Activated T-cell treated with anti-CD3 and anti-CD28 coated beads, Interleukin-2, amount 50 U/mL, for 72 hours (primary cell): ENCODE results near the gene SLC8A1. TPM values are rescaled to one million over a fixed set of nuclear protein-coding genes. Genes with fewer than 3 reads are reported as not detected.
A peak's percentile ranks its signal among the peaks of the same experiment; 100 is the strongest.

Experiments used
- ATAC-seq, 2 donors: fragments of 150-1000 bp; cut with Tn5 transposase; replicated peaks in 1 of 2; 2 replicates each; pipeline ENCODE4 v1.10.0; 2021; ENCODE audit warnings: moderate library complexity in 2 of 2, mild to moderate bottlenecking in 1 of 2
- DNase-seq, 2 donors: peaks; one replicate each; pipeline ENCODE4 v3.0.0; 2021 to 2022; ENCODE audit warnings: mixed read lengths in 1 of 2
- H3K27ac Mint-ChIP-seq: one replicate; pipeline ENCODE4 v1.8.0; 2022; ENCODE audit warnings: mild to moderate bottlenecking, moderate library complexity, mixed read lengths
- H3K27me3 Mint-ChIP-seq: one replicate; pipeline ENCODE4 v1.8.0; 2022; ENCODE audit warnings: low read depth, mixed read lengths
- H3K36me3 Mint-ChIP-seq, 2 donors: one replicate each; pipeline ENCODE4 v1.8.0; 2022; ENCODE audit warnings: mixed read lengths in 2 of 2, mild to moderate bottlenecking in 1 of 2; ENCODE audit not compliant: insufficient read depth in 2 of 2
- H3K4me1 Mint-ChIP-seq: one replicate; pipeline ENCODE4 v1.8.0; 2022; ENCODE audit warnings: low read depth, mixed read lengths
- H3K4me3 Mint-ChIP-seq, 2 donors: one replicate each; pipeline ENCODE4 v1.8.0; 2022; ENCODE audit warnings: mild to moderate bottlenecking in 2 of 2, mixed read lengths in 2 of 2, moderate library complexity in 2 of 2
- H3K9me3 Mint-ChIP-seq, 2 donors: one replicate each; pipeline ENCODE4 v1.8.0; 2022; ENCODE audit warnings: mixed read lengths in 2 of 2
- total RNA-seq, 2 donors: library from RNA; stranded (reverse); gene quantifications; one replicate each; pipeline ENCODE4 v1.2.3, GENCODE V29; 2022

The SLC8A1 gene
- total RNA-seq, 2 donors from 2014 or later = 0.58 to 1.9 TPM

DNA sequence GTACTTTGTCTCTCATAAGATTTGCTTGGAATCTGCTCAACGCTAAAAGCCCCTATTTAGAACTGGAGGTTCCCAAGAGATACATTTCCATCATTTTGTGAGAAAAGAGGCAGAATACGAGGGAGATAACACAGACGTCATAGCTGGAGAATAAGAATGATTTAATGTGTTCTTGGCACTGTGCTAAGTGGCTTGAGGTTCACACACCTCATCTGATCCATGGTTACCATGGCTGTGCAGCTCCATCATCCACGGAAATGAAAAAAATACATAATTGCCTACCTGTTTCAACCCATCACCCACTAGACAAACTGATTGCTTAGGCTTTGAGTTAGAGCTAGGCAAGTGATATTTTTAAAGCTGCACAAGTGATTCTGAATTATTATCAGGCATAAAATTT, 227.6 kb downstream of the SLC8A1 start:
- H3K4me3 Mint-ChIP-seq = no peak overlapping the region
- no peaks in the 10 kb centered on the region for H3K27me3 Mint-ChIP-seq
- no peak overlapping the region for H3K27ac Mint-ChIP-seq
- H3K9me3 Mint-ChIP-seq = peaks cover 0 to 2% of the 10 kb centered on the region in 2 donors
- ATAC-seq = no peak
- H3K4me1 Mint-ChIP-seq = no peaks in the 10 kb centered on the region
- DNase-seq = no peak
- H3K36me3 Mint-ChIP-seq = peaks cover 1 to 7% of the 10 kb centered on the region in 2 donors

- H3K9me3 Mint-ChIP-seq = peaks cover 2 to 11% of the 10 kb centered on the region in 2 donors
- H3K36me3 Mint-ChIP-seq = peaks cover 5 to 15% of the 10 kb centered on the region in 2 donors
- DNase-seq (no peak), ATAC-seq (no peak)
- no peaks in the 10 kb centered on the region for H3K27me3 Mint-ChIP-seq
- no peak overlapping the region for H3K4me3 Mint-ChIP-seq
- H3K4me1 Mint-ChIP-seq = no peaks in the 10 kb centered on the region
- H3K27ac Mint-ChIP-seq = no peak overlapping the region
These were observed 231.5 kb downstream of the SLC8A1 start for GRCh38 chr2:40220177-40220925.

DNA sequence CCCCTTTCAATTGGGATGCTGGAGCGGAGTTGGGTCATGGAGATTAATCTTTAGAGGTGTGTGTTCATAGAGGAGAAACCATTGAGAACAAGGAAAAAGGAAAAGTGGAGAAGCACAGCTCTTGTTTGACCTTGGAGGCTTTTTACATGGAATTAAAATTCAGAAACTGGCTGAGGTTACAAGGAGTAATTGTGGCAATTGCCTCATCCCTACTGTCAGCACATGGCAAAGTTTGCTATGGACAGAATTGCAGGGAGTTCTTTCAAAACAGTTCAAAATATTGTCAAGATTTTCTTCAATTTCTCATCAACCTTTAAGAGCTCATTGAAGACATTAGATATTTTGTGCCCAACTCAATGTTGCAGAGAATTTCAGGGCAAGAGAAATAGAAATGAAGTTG, 232.7 kb downstream of the SLC8A1 start:
- Mint-ChIP-seq H3K4me3 (no peak overlapping the region), H3K27me3 (no peaks in the 10 kb centered on the region), H3K36me3 (peaks cover 5 to 15% of the 10 kb centered on the region in 2 donors), H3K9me3 (peaks cover 2 to 11% of the 10 kb centered on the region in 2 donors), H3K4me1 (no peaks in the 10 kb centered on the region), H3K27ac (no peak overlapping the region)
- no peak for ATAC-seq
- no peak for DNase-seq

DNA sequence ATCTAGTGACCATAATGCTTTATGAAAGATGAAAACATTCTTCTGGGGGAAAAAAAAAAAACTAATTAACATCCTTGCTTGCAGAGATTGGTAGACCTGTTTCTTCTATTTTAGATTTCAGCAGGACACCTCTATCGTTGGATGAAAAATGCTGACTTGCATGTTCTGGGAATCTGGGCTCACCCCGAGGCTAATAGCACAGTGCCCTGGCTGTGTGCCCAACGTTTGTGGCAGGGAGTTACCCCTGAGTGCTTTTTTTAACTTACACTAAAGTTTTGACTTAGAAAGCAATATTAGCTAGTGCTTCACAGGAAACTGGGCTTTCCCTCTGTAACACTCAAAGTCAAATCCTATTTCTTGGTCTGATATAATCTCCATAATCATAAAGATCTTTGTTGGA, 233.2 kb downstream of the SLC8A1 start:
- DNase-seq (no peak), ATAC-seq (no peak)
- Mint-ChIP-seq H3K4me3 (no peak overlapping the region), H3K27ac (no peak overlapping the region), H3K4me1 (no peaks in the 10 kb centered on the region), H3K9me3 (peaks cover 2 to 11% of the 10 kb centered on the region in 2 donors), H3K27me3 (no peaks in the 10 kb centered on the region), H3K36me3 (peaks cover 5 to 15% of the 10 kb centered on the region in 2 donors)

GRCh38 chr2:40213619-40214018, 238.3 kb downstream of the SLC8A1 start:
- DNase-seq = no peak
- Mint-ChIP-seq H3K9me3 (peaks cover 7 to 18% of the 10 kb centered on the region in 2 donors), H3K27me3 (no peaks in the 10 kb centered on the region), H3K36me3 (peaks cover 4 to 11% of the 10 kb centered on the region in 2 donors), H3K27ac (no peak overlapping the region), H3K4me1 (peaks cover 38% of the 10 kb centered on the region), H3K4me3 (no peak overlapping the region)
- no peak for ATAC-seq

- DNase-seq (no peak), ATAC-seq (no peak)
- H3K9me3 Mint-ChIP-seq = peaks cover 7 to 18% of the 10 kb centered on the region in 2 donors
- peaks cover 42% of the 10 kb centered on the region for H3K4me1 Mint-ChIP-seq
- H3K36me3 Mint-ChIP-seq = peaks cover 4 to 11% of the 10 kb centered on the region in 2 donors
- H3K27ac Mint-ChIP-seq = no peak overlapping the region
- H3K27me3 Mint-ChIP-seq = no peaks in the 10 kb centered on the region
- H3K4me3 Mint-ChIP-seq = no peak overlapping the region
These were observed 238.8 kb downstream of the SLC8A1 start for GRCh38 chr2:40213071-40213470.

DNA sequence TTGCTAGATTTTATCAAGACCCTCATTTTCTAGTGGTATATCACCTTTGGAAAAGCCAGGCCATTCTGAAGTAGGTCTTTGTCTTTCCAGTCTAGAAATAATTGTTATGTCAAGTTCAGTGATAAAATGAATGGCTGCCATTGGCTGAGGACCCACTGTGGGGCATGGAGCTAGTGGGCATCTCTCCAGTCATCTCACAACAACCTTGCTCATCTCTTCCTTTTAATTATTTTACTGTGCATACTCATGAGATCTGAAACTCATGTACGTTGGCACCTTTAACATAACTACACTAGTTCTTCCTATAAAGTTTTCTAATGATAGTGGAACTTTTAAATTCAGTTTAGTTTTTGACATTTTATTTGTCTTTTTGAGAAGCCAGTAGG, 240.9 kb downstream of the SLC8A1 start:
- H3K4me1 Mint-ChIP-seq = peaks cover 46% of the 10 kb centered on the region
- DNase-seq (no peak), ATAC-seq (peak; percentile 60 to 62)
- peak overlapping the region; percentile 16 to 18 for H3K4me3 Mint-ChIP-seq
- H3K9me3 Mint-ChIP-seq = peaks cover 5 to 8% of the 10 kb centered on the region in 2 donors
- H3K36me3 Mint-ChIP-seq = peaks cover 0 to 3% of the 10 kb centered on the region in 2 donors
- H3K27me3 Mint-ChIP-seq = no peaks in the 10 kb centered on the region
- peak overlapping the region; percentile 81 for H3K27ac Mint-ChIP-seq

DNA sequence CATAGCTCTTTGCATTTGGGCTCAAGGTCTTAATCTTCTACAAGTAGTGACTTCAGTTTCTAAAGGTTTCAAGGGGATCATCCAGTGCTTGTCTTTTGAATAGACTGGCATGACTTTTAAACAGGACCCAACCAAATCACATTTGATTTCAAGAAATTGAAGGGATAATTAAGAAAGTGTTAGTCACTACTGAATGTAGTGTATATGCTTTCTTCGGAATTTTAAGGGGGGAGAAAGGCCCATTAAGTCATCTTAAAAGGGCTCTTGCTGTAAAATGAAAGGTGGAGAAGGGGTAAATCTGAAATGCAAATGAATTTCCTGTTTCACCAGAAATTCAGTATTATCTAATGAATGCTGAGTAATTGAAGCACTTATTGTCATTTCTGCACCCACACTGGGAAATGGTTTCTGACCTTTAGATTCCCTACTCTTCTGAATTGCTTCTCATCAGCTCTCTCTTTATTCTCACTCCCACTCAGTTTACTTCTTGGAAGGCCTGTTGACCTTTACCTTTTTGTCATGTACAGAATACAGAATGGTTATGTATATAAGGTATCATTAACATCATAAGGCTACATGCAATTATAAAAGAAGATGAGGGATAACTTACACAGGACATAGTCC, 241.4 kb downstream of the SLC8A1 start:
- Mint-ChIP-seq H3K27me3 (no peaks in the 10 kb centered on the region), H3K36me3 (peaks cover 0 to 3% of the 10 kb centered on the region in 2 donors), H3K27ac (peak overlapping the region; percentile 18), H3K9me3 (peaks cover 5 to 9% of the 10 kb centered on the region in 2 donors), H3K4me3 (peak overlapping the region in 1 of 2 donors; percentile 16), H3K4me1 (peaks cover 46% of the 10 kb centered on the region)
- no peak for DNase-seq
- peak; percentile 60 to 67 for ATAC-seq

- Mint-ChIP-seq H3K27me3 (no peaks in the 10 kb centered on the region), H3K4me3 (no peak overlapping the region), H3K27ac (peak overlapping the region; percentile 18), H3K4me1 (peaks cover 46% of the 10 kb centered on the region), H3K9me3 (peaks cover 5 to 11% of the 10 kb centered on the region in 2 donors), H3K36me3 (peaks cover 2 to 3% of the 10 kb centered on the region in 2 donors)
- DNase-seq (no peak), ATAC-seq (no peak)
These were observed 242.1 kb downstream of the SLC8A1 start for GRCh38 chr2:40209761-40210160.

GRCh38 chr2:40208463-40208862, 243.4 kb downstream of the SLC8A1 start:
- H3K27me3 Mint-ChIP-seq = no peaks in the 10 kb centered on the region

GRCh38 chr2:40204268-40204667, 247.6 kb downstream of the SLC8A1 start:
- Mint-ChIP-seq H3K9me3 (peaks cover 3 to 5% of the 10 kb centered on the region in 2 donors), H3K27ac (no peak overlapping the region), H3K27me3 (no peaks in the 10 kb centered on the region), H3K4me1 (peaks cover 18% of the 10 kb centered on the region), H3K36me3 (peaks cover 0 to 2% of the 10 kb centered on the region in 2 donors), H3K4me3 (no peak overlapping the region)
- ATAC-seq (no peak), DNase-seq (no peak)

More at GRCh38 chr2:40208463-40208862, 243.4 kb downstream of the SLC8A1 start:
- H3K9me3 Mint-ChIP-seq = peaks cover 5 to 11% of the 10 kb centered on the region in 2 donors
- DNase-seq = no peak
- no peak for ATAC-seq
- H3K4me1 Mint-ChIP-seq = peaks cover 46% of the 10 kb centered on the region
- H3K36me3 Mint-ChIP-seq = peaks cover 2 to 3% of the 10 kb centered on the region in 2 donors
- H3K27ac Mint-ChIP-seq = no peak overlapping the region
- H3K4me3 Mint-ChIP-seq = no peak overlapping the region

DNA sequence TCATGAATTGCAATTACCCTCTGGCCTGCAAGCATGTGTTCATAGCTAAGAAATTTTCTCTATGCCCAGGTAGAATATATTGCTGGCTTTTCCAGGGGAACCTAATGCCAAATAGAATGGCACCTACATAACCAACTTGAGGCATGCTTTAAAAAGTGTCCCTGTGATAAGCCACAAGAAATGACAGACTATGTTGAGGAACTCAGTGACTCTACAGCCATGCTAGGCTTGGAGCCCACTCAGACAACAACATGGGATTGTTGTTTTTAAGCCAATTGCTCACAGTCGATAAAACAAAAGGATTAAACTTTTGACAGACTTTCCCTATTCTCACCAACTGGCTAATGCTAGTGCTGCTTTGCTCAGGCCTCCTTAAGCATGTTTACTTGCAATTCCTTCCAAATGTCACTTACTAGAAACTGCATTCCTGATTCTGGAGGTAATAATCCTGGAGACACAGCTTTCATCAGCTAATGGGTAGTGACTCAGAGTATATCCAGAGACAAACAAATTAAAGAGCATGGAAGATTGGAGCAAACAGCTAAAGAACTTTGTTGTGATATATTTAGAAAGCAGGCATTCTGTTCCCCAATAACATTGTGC, 249.0 kb downstream of the SLC8A1 start:
- peaks cover 11% of the 10 kb centered on the region for H3K4me1 Mint-ChIP-seq
- peaks cover 0 to 2% of the 10 kb centered on the region in 2 donors for H3K36me3 Mint-ChIP-seq
- DNase-seq (no peak), ATAC-seq (no peak)
- no peak overlapping the region for H3K4me3 Mint-ChIP-seq
- peaks cover 0 to 3% of the 10 kb centered on the region in 2 donors for H3K9me3 Mint-ChIP-seq
- no peak overlapping the region for H3K27ac Mint-ChIP-seq
- no peaks in the 10 kb centered on the region for H3K27me3 Mint-ChIP-seq

GRCh38 chr2:40201425-40201824, 250.5 kb downstream of the SLC8A1 start:
- peaks cover 7% of the 10 kb centered on the region for H3K4me1 Mint-ChIP-seq
- no peaks in the 10 kb centered on the region for H3K27me3 Mint-ChIP-seq
- no peak overlapping the region for H3K27ac Mint-ChIP-seq
- DNase-seq (no peak), ATAC-seq (peak; percentile 42 to 66)
- peaks cover 0 to 3% of the 10 kb centered on the region in 2 donors for H3K9me3 Mint-ChIP-seq
- H3K4me3 Mint-ChIP-seq = no peak overlapping the region
- H3K36me3 Mint-ChIP-seq = peaks cover 0 to 2% of the 10 kb centered on the region in 2 donors
